Left ventricle myocardium inferior (tissue), 1 donor: ENCODE data around the gene ASCC1. TPM values are rescaled to one million over a fixed set of nuclear protein-coding genes. Genes with fewer than 3 reads are reported as not detected.
A peak's percentile ranks its signal among the peaks of the same experiment; 100 is the strongest.

ENCODE experiments used
- DNase-seq: peaks from one replicate; pipeline ENCODE4 v3.0.0-alpha.2; 2020
- H3K27ac ChIP-seq: fragments of 200-600 bp; replicated peaks from 2 replicates; pipeline ENCODE4 v1.8.0; 2021
- H3K27me3 ChIP-seq: fragments of 200-600 bp; 2 replicates; pipeline ENCODE4 v1.8.0; 2021; ENCODE audit warnings: low read depth
- H3K36me3 ChIP-seq: fragments of 200-600 bp; 2 replicates; pipeline ENCODE4 v1.8.0; 2021
- H3K4me1 ChIP-seq: fragments of 200-600 bp; 2 replicates; pipeline ENCODE4 v1.8.0; 2021
- H3K4me3 ChIP-seq: fragments of 200-600 bp; 2 replicates; pipeline ENCODE4 v1.8.0; 2021; ENCODE audit warnings: mild to moderate bottlenecking, moderate library complexity
- H3K9me3 ChIP-seq: fragments of 200-600 bp; replicated peaks from 2 replicates; pipeline ENCODE4 v1.8.0; 2021
- intact Hi-C: fragments of 100-400 bp; cut with micrococcal nuclease; formaldehyde crosslinking; loops from one replicate; pipeline ENCODE4 v1.11.0; 2022
- total RNA-seq: library from RNA; stranded (reverse); fragmentation: NEBNext Ultra II Directional; extraction: Animal tissue kit (Norgen Biotek cat#: 25700); gene quantifications from one replicate; pipeline ENCODE4 v1.2.1, GENCODE V29; 2021
- TF ChIP-seq, protein P1 (sequence below): fragments of 200-600 bp; IDR thresholded peaks from 2 replicates; pipeline ENCODE4 v1.8.0; 2021; ENCODE audit warnings: antibody characterized with exemption, mild to moderate bottlenecking, borderline replicate concordance
- donor health status: DM: no; HTN: yes; CAD: no; lungs with severe emphysema.

Gene ASCC1
- total RNA-seq, 1 donor from 2014 or later: 37.0 TPM

DNA sequence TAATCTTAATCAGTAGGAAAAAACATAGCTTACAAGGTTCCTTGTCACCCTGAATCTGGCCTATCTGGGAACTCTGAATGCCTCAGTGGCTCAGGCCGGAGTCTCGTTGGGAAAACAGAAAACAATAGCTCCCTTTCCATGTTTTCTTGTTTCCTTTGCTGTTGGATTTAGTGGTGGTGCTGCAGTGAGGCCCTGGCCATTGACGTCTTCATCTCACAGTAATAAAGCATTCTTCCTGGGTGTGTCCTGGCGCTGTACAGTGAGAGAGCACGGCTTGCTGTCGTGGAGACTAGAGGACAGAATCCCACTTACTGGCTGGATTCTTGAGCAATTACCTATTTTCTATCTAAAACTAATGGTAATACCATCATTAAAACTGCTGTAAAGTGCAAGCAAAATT lies 126.5 kb downstream of the ASCC1 start:
- peaks cover 42% of the 10 kb centered on the region for H3K4me1 ChIP-seq
- H3K27ac ChIP-seq: peak overlapping the region; percentile 89
- intact Hi-C loops: no loop called here
- H3K27me3 ChIP-seq: peaks cover 19% of the 10 kb centered on the region
- no peaks in the 10 kb centered on the region for H3K9me3 ChIP-seq
- no peak for DNase-seq
- H3K4me3 ChIP-seq: no peak overlapping the region
- H3K36me3 ChIP-seq: peaks cover 9% of the 10 kb centered on the region
- TF ChIP-seq, protein P1, sequence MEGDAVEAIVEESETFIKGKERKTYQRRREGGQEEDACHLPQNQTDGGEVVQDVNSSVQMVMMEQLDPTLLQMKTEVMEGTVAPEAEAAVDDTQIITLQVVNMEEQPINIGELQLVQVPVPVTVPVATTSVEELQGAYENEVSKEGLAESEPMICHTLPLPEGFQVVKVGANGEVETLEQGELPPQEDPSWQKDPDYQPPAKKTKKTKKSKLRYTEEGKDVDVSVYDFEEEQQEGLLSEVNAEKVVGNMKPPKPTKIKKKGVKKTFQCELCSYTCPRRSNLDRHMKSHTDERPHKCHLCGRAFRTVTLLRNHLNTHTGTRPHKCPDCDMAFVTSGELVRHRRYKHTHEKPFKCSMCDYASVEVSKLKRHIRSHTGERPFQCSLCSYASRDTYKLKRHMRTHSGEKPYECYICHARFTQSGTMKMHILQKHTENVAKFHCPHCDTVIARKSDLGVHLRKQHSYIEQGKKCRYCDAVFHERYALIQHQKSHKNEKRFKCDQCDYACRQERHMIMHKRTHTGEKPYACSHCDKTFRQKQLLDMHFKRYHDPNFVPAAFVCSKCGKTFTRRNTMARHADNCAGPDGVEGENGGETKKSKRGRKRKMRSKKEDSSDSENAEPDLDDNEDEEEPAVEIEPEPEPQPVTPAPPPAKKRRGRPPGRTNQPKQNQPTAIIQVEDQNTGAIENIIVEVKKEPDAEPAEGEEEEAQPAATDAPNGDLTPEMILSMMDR: no peak

DNA sequence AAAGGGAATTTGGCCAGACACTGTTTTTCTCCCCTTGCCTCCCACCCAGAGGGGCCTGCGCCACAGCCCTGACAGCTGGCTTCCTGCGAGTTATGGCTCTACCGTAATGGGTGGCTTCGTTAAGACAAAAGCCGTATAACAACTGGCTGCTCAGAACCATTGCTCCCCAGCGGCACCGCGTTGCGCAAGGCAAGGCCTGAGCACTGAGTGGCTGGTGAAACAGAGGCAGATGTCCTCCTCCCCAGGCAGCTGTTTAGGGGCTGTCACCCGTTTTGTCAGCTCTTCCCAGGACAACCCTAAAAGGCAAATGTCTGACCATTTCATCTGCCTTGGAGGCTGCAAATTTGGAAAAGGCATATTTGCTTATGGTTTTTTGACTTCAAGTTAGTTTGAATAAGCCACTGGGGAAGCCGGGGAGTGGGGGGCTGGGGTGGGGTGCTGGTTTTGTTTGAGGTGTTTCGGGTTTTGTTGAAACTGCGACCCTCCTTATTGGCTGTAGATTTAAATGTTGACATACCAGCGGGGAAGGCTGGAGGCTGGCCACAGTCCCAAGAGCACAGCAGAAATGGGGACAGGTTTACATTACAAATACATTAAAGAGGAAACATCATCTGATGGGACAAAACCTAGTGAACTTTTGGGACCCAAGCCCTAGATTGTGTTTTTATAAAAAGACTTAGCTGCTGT lies 127.0 kb downstream of the ASCC1 start:
- peak overlapping the region; percentile 89 for H3K27ac ChIP-seq
- peak; percentile 62 for DNase-seq
- peak overlapping the region; percentile 71 for H3K4me3 ChIP-seq
- peaks cover 3% of the 10 kb centered on the region for H3K36me3 ChIP-seq
- peaks cover 42% of the 10 kb centered on the region for H3K4me1 ChIP-seq
- TF ChIP-seq, protein P1: no peak
- H3K9me3 ChIP-seq: no peaks in the 10 kb centered on the region
- intact Hi-C loops: no loop called here
- peaks cover 19% of the 10 kb centered on the region for H3K27me3 ChIP-seq

DNA sequence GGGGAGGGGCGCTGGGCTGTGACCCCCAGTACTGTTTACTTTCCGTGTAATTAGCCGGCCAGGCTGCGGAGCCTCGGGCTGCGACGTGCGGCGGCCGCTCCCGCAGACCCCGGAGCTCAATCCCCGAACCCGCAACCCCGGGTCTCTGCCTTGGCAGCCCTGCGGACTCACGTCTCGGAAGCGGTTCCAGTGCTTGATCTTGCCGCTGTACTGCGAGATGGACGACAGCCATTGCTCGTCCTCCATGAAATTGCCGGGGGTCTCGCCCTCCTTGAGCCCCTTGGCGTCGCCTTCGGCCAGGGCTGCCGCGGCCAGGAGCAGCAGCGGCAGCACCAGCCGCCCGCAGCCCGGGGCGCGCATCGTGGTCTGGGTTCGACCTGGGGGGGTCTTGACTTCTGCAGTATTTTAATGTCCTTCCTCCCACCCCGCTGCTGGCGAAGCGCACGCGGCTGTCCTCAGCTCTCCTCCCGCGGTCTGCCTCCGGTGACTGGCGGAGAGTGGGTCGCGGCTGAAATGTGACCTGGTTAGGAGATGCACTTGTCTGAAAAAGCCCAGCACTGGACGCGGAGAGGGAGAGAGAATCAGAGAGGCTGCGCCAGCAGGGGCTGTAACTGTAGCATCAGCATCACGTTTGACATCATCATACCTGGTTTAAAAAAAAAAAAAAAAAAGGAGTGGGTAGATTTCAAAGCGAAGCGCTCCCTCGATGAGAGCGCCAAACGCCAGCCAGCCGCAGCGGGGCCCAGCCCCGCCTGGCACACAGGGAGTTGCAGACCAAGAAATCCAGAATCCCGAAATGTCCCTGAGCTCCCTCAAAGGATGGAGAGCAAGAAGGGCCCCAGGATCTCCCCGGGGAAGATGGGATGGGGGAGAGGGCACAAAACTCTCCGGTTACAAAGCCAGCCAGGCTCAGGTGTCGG lies 127.8 kb downstream of the ASCC1 start, which contains the start of gene SPOCK2:
Gene SPOCK2 (minus strand): TSS at position 583 of the 920 bp plus-strand sequence. CDS start 223 bp downstream, at position 360.
- no peaks in the 10 kb centered on the region for H3K36me3 ChIP-seq
- peak within 1 kb of the TSS; percentile 89 for H3K27ac ChIP-seq
- H3K4me3 ChIP-seq: peak within 1 kb of the TSS; percentile 71
- peaks cover 42% of the 10 kb centered on the region for H3K4me1 ChIP-seq
- TF ChIP-seq, protein P1: no peak
- intact Hi-C loops: no loop called here
- no peak for DNase-seq
- H3K9me3 ChIP-seq: no peaks in the 10 kb centered on the region
- peaks cover 19% of the 10 kb centered on the region for H3K27me3 ChIP-seq

DNA sequence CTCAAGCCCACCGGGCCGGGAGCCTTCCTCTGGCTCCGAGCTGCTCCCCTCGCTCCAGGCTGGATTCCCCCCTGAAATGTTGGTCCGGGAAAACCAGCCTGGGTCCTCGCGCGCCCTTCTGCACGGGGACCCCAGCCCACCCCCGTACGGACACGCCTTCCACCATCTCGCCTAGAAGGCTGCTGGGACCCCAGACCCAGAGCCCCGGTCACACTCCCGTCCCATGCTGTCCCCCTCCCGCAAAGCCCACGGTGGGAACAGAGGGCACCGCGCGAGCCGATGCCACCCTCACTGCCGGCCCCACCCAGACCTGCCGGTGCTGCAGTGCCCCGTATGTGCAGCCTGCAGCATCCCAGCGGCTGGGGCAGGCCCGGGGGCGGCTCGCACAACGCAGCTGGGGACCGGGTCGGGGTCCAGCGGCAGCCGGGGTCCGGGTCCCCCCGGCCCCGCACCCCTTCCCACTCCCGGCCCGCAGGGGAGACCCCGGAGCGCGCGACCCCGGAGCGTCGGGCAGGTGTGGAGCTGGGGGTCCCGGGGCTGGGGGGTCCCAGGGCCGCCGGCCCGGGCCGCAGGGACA lies 128.6 kb downstream of the ASCC1 start:
- Histone ChIP-seq H3K4me3 (peak overlapping the region; percentile 71), H3K27me3 (peaks cover 19% of the 10 kb centered on the region), H3K9me3 (no peaks in the 10 kb centered on the region), H3K36me3 (no peaks in the 10 kb centered on the region), H3K27ac (peak overlapping the region; percentile 89), H3K4me1 (peaks cover 42% of the 10 kb centered on the region)
- TF ChIP-seq, protein P1: no peak
- intact Hi-C loops: no loop called here
- no peak for DNase-seq
